ENCODE data around the gene CYSLTR2.

- no peak for TF ChIP-seq CTCF (IDR thresholded peaks at IDR 0.05)
- TF ChIP-seq POLR2A (IDR thresholded peaks at IDR 0.05) = no peak
These were observed at the start of gene CYSLTR2 for GRCh38 chr13:48653472-48653939.
